ENCODE data around the gene BAHCC1.

BAHCC1 gene

DNA sequence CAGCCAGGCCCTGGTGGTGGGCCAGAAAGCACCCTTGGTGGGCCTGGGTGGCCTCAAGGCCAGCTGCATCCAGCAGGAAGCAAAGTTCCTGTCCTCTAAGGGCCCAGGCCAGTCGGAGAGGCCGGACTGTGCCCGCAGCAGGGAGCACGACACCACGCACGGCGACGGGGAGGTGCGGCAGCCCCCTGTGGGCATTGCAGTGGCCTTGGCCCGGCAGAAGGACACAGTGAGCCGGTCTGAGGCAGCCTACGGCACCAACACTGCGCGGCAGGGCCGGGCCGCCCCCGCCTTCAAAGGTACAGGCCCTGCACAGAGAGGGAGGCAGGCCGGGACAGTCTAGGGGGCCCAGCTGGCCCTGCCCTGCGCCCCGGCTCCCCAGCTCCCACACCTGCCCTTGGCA is 48.0 kb downstream of the BAHCC1 start:
- DNase-seq (ENCODE audit: low read depth, low spot score): no peak

DNA sequence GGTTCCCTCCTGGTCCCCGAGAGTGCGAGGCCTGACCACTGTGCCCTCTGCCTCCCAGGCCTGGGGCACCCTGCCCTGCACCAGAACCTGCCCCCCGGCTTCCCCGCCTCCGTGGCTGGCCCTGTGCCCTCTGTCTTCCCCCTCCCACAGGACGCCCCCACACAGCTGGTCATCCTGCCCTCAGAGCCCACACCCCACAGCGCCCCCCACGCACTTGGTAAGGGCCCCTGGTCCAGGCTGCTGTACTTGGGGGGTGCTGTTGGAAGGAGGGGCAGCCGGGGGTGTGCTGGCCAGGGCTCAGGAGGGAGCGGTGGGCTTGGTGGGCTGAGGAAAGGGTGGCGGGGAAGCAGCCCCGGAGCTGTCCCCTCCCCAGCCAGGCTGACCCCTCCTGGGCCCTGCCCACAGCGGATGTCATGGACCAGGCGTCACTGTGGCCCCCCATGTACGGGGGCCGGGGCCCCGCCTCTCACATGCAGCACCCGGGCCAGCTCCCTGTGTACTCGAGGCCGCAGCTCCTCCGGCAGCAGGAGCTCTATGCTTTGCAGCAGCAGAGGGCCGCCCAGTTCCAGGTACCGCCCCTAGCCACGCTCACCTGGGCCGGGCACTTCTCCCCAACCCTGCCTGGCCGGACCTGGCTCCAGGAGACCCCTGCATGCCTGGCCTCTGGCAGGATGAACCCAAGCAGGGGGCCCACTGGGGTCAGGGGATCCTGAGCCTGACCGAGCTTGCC is 49.5 kb downstream of the BAHCC1 start:
- DNase-seq (ENCODE audit: low read depth, low spot score): no peak

DNA sequence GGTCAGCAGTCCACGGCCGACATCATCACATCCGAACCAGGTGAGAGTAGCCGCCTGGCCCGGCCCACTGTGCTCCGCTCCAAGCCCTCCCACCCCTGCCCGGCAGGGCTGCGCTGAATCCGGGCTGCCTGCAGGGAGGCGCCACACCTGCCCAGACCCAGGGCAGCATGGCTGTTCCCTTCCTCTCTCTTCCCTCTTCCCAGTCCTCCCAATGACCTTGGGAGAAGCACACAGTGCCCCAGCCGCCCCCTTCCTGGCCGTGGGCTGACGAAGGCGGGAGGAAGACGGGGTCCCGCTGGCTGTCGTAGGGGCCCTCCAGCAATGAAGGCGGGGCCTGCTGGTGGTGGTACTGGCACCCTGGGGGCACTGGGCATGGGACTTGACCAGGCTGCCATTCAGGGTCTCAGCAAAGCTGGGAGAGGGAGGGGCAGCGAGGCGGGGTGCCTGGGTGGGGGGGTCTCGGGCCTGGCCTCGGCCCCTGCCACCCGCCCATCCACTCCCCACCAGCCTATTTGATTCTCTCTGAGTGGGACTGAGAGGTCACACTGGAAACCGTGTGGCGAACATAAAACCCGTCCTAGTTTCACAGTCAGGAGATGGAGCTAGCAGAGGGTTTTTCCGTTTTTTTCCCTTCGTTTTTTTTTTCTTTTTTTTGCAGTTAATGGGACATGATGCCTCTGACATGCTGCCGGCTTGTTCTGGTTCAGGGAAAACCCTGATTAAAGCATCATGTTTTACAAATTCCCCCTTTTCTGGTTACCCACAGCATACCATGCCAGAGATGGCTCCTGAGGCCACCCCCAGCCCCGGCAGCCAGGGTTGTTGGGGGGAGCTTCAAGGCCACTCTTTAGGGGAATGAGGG is 50.6 kb downstream of the BAHCC1 start:
- DNase-seq (ENCODE audit: low read depth, low spot score): no peak

DNA sequence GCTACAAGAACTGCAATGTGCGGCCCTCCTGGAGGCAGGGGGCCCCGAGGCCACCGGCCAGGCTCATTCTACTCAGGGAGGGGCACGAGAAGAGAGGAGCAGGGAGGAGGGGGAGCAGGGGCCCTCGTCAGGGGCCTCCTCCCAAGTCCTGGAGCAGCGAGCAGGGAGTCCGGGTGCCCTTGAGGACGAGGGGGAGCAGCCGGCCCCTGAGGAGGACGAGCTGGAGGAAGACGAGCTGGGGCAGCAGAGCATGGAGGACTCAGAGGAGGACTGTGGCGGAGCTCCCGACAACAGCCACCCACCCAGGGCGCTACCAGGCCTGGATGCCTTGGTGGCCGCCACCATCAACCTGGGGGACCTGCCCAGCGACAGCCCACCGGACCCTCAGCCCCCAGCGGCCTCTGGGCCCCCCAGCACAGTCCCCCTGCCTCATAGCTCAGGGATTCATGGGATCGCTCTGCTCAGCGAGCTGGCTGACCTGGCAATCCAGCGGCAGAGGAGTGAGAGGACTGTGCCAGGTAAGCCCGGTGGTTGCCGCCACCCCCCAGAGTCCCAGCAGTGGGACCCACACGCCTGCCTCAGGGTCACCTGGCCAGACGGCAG is 52.2 kb downstream of the BAHCC1 start:
- no peak for DNase-seq (ENCODE audit: low read depth, low spot score)

DNA sequence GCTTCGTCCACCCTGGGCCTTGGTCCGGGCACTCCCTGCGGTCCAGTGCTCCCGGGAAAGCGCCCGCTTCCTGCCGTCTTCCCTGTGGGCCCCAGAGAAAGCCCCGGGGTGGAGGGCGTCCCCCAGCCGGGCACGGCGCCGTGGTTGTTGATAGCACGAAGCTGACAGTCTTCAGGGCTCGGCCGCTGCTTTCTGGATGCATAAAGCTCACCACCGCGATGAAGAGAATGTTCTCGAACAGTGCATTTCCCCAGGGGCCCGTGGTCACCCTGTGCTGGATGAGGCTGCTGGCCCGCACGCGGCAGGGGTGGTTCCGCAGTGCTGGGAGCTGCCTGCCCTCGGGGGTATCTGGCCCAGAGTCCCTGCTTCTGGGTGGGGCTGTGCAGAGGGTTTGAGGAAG is 53.2 kb downstream of the BAHCC1 start:
- no peak for DNase-seq (ENCODE audit: low read depth, low spot score)

DNA sequence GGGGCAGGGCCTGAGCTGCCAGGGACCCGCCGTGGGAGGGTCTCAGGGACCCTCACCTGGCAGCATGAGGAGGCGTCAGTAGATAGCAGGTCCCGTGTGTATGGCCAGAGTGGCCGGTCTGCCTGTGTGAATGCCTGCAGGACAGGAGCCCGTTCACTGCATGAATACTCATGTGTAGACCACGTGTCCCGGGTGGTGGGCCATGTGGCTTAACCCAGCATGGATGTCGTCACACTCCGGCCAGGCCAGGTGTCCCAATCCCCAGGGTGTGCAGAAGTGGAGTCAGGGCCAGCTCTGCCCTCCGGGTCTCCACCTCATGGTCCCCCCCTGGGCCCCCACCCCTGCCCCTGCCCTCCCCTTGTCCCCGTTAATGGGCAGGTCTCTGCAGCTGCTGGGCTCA is 53.7 kb downstream of the BAHCC1 start:
- no peak for DNase-seq (ENCODE audit: low read depth, low spot score)

DNA sequence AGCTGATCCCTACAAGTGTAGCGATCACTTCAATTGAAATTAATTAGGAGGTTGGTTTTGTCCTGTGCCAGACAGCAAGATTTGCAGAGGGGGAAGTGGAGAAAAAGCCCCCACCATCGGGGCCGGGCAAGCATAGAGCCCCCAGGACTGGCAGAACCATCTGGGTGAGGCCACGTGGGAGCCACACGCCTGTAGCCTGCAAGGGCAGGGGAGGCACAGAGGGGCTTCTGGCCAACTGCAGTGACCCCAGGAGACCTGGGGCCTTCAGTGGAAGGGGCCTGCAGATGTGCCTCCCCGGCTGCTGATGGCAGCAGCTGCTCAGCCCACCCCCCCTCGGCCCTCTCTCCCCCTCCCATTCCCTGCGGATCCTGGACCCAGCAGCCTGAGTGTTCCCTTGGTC is 54.1 kb downstream of the BAHCC1 start:
- no peak for DNase-seq (ENCODE audit: low read depth, low spot score)

DNA sequence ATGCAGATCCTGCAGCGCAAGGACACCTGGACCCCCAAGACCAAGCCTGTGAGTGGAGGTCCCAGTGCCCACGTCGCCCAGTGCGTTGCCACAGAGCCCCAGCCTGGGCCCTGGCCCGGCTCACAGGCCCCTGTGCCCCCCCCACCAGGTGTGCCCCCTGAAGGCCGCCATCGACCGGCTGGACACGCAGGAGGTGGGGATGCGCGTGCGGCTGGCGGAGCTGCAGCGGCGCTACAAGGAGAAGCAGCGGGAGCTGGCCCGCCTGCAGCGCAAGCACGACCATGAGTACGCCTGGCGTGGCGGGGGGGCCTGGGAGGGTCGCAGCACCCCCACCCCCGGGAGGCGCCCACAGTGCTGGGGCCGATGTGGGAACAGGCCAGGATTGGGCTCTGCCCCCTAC is 56.6 kb downstream of the BAHCC1 start:
- no peak for DNase-seq (ENCODE audit: low read depth, low spot score)

DNA sequence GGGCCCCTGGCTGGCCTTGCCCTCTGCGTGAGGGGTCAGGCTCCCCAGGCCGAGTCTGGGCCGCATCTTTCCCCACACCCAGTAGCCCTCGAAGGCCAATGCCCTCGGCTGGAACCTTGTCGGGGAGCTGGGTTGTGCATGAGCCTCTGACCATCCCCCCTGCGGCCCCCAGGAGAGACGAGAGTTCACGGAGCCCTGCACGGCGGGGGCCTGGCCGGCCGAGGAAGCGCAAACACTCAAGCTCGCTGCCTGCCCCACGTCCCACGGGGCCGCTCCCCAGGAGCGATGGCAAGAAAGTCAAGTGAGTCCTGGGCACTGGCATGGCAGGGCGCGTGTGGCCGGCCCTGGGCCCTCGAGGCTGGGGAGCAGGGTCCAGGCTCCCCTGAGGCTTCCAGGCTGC is 57.3 kb downstream of the BAHCC1 start:
- DNase-seq (ENCODE audit: low read depth, low spot score): no peak

DNA sequence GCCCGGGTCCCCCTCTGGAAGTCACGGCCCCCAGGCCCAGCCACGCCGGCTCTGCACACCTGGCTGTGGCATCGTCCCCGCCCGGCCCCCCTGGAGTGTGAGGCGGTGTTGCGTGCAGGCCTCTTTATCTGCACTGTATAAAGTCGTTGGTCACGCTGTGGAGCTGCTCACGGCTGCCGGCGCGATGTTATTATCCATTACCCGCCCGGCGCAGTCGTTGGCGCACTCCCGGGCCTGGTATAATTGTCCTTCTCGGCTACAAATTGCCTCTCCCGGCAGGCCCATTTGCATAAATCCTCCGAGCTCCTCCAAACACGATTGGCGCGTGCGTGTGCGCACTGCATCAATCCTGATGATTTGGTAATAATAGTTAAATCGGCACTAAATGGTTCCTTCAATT is 57.8 kb downstream of the BAHCC1 start:
- DNase-seq (ENCODE audit: low read depth, low spot score): no peak

DNA sequence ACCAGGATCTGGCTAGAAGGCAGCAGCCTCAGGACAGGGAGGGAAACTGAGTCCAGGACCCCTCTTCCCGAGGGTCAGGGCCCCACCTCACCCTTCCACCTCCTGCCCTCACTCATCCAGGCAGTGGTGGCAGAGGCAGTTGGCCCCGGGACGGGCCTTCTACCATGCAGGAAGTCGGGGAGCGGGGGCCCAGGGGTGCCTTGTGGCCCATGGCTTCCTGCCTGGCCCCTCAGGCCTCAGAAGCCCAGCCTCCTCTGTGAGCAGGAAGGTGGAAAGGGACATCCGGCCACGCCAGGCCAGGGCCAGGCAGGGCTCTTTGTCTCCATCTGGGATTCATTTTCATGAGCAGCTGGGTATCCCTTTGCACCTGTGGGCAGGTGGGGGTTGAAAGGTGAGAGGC is 58.5 kb downstream of the BAHCC1 start:
- no peak for DNase-seq (ENCODE audit: low read depth, low spot score)

DNA sequence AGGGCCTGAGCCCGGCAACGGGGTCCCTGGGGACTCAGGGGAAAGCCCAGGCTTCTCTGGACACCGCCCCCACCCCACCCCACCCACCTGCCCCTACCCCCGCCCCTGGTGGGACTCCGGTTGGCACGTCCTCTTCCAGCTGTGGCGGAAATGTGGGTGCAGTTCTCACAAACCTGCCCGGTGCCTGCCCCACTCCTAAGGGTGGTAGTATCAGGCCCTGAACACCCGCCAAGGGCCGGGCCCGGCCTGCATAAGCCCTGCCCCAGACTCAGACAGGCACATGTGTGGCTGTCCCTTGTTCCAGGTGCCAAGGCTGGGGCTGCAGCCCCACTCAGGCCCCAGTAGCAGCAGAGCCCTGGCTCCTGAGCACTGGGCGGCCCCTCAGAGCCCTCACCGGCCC is 59.2 kb downstream of the BAHCC1 start:
- DNase-seq (ENCODE audit: low read depth, low spot score): no peak

DNA sequence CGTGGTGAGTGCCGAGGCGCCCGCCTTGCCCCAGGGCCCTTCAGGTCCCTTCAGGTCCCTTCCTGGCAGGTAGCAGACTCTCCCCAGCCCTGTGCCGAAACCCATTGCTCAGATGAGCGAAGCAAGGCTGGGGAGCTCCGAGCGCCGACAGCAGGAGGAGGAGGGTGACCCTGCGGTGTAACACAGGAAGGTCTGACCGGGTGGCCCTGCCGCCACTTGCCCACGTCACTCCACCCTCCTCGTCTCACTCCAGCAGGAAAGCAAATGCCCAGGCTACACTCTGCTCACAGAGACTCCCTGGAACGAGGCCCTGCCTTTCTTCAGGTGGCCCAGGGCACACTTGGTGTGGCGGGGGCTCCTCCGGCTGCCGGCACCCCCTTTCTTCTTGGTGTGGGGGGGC is 60.1 kb downstream of the BAHCC1 start:
- DNase-seq (ENCODE audit: low read depth, low spot score): no peak

DNA sequence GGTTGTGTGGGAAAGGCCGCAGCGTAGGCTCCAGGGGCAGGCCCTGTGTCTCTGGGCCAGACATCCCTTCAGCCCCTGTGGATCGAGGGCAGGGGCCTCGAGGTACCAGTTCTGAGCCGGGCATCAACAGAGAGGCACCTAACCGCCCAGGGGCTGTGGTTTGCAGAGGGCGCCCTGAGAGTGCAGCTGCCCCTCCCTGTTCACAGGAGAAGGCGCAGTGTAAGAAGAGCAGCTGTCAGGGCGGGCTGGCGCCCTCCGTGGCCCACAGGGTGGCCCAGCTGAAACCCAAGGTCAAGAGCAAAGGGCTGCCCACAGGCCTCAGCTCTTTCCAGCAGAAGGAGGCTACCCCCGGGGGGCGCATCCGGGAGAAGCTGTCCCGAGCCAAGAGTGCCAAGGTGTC is 60.8 kb downstream of the BAHCC1 start:
- DNase-seq (ENCODE audit: low read depth, low spot score): no peak

DNA sequence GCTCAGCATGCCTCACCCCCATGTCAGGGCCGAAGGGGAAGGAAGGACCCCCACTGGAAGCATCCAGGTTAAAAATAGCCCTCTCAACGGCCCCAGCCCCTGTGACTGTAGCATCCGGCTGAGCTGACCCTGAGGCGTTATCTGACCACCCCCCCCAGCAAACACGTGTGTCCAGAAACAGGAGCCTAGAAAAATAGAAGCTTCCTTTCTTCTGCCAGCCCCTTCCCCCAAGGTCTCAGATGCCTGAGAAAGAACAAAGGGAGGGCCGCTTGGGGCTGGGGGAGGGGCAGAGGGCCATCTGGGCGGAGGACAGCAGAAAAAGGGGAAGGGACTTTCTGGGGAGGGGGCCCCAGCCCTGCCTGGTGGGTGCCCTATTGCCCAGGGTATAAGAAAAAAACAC is 61.5 kb downstream of the BAHCC1 start:
- DNase-seq (ENCODE audit: low read depth, low spot score): no peak

DNA sequence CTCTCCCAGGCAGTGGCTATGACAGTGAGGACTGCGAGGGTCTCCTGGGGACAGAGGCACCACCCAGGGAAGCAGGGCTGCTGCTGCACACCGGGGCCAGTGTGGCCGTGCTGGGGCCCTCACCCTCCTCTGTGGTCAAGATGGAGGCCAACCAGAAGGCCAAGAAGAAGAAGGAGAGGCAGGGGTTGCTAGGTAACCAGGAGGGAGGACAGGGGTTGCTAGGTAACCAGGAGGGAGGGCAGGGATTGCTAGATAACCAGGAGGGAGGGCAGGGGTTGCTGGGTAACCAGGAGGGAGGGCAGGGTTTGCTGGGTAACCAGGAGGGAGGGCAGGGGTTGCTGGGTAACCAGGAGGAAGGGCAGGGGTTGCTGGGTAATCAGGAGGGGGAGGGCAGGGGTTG is 62.1 kb downstream of the BAHCC1 start:
- no peak for DNase-seq (ENCODE audit: low read depth, low spot score)

DNA sequence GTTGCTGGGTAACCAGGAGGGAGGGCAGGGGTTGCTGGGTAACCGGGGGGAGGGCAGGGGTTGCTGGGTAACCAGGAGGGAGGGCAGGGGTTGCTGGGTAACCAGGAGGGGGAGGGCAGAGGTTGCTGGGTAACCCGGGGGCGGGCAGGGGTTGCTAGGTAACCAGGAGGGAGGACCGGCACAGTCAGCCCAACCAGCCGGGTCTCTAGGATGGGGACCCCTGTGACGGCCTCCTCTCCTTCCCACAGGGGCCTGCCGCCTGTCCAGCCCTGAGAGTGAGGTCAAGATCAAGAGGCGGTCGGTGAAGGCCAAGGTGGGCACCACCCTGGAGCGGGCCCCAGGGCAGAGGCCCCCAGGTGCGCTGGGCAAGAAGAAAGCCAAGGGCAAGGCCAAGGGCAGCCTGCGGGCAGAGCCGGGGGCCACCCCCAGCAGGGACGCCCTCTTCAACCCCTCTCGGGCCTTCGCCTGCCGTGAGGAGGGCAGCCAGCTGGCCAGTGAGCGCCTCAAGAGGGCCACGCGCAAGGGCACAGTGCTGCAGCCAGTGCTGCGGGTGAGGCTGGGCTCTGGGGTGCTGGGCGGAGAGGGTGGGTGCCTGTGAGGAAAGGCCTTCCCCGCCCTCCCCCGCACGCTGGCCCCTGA is 62.8 kb downstream of the BAHCC1 start:
- no peak for DNase-seq (ENCODE audit: low read depth, low spot score)

DNA sequence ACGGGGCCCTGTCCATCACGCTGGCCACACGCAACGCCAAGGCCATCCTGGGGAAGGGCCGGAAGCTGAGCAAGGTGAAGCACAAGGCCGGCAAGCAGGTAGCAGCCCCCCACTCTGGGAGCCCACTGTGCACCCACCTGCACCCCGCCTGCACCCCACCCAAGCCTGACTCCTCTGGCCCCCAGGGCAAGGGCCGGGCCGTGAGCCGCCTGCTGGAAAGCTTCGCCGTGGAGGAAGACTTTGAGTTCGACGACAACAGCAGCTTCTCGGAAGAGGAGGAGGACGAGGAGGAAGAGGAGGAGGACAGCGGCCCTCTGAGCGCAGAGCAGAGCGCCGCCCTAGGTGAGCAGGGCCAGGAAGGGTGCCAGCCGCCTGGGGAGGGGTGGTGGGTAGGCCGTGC is 63.4 kb downstream of the BAHCC1 start:
- no peak for DNase-seq (ENCODE audit: low read depth, low spot score)

DNA sequence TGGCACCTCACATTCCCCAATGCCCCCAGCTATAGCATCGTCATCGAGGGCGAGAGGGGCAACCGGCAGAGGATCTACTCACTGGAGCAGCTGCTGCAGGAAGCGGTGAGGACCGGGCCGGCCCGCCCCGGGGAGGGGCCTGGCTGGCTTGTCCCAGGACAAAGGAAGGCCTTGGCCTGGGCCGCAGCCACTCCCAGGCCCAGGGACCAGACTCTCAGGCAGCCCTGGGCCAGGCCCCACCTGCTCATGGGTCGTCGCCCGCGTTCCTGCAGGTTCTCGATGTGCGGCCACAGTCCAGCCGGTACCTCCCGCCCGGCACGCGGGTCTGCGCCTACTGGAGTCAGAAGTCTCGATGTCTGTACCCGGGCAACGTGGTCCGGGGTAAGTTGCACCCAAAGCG is 64.0 kb downstream of the BAHCC1 start:
- DNase-seq (ENCODE audit: low read depth, low spot score): no peak

DNA sequence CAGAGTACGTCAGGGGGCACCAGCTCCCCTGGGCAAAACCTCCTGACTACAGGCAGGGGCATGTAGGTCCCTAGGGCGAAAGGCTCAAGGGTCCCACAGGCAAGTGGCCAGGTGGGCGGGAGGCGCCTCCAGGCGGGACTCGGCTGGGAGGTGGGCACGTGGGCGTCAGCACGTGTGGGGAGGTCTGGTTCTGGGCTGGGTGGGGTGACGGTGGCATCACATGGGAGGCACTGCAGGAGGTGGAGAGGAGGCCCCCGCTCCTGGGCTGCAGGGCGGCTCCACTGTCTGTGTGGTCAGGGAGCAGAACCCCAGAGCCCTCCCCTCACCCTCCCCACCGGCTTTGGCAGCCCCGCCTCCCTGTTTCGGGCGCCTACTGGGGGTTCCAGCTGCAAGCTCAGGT is 64.6 kb downstream of the BAHCC1 start:
- DNase-seq (ENCODE audit: low read depth, low spot score): no peak

DNA sequence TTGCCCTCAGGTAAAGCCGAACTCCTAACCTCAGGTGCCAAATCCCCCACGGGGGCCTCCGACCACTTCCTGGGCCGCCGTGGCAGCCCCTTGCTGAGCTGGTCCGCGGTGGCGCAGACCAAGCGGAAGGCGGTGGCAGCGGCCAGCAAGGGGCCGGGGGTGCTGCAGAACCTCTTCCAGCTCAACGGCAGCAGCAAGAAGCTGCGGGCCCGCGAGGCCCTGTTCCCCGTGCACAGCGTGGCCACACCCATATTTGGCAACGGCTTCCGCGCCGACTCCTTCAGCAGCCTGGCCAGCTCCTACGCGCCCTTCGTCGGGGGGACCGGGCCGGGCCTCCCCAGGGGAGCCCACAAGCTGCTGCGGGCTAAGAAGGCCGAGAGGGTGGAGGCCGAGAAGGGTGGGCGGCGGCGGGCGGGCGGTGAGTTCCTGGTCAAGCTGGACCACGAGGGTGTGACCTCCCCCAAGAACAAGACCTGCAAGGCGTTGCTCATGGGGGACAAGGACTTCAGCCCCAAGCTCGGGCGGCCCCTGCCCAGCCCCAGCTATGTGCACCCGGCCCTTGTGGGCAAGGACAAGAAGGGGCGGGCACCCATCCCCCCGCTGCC is 65.7 kb downstream of the BAHCC1 start:
- no peak for DNase-seq (ENCODE audit: low read depth, low spot score)
